ENCODE data around the gene ZFYVE9.

DNA sequence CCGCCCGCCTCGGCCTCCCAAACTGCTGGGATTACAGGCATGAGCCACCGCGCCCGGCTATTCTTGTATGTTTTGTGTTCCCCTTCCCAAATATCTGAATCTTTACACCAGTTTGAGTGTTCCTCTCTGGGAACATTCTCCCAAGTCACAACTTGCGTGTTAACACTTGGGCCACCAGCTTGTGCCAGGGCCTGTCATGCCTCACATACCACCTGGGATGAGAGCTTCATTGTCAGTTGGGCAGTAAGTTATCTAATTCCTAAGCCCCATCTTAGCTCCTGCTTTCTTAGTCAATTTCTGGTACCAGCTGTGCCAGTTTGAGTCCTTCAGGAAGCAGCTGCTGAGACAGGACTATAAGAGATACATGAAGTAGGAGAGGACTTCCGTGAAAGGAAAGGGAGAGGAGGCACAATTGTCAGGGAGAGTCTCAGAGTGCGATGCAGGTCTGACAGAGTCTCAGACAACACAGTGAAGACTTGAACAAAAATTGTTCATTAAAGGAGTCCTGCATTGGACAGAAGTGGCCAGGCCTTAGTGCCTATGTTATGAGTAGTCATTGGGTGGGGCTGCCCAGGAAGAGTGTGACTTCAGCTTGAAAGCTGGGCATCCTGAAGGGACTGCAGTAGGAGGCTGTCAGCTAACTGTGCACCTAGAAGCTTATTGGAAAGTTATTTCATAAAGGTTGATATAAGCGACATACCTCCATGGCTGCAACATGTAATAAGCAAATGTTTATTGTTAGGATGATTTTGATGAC, 17.3 kb downstream of the ZFYVE9 start:
- TF ChIP-seq, protein P1, sequence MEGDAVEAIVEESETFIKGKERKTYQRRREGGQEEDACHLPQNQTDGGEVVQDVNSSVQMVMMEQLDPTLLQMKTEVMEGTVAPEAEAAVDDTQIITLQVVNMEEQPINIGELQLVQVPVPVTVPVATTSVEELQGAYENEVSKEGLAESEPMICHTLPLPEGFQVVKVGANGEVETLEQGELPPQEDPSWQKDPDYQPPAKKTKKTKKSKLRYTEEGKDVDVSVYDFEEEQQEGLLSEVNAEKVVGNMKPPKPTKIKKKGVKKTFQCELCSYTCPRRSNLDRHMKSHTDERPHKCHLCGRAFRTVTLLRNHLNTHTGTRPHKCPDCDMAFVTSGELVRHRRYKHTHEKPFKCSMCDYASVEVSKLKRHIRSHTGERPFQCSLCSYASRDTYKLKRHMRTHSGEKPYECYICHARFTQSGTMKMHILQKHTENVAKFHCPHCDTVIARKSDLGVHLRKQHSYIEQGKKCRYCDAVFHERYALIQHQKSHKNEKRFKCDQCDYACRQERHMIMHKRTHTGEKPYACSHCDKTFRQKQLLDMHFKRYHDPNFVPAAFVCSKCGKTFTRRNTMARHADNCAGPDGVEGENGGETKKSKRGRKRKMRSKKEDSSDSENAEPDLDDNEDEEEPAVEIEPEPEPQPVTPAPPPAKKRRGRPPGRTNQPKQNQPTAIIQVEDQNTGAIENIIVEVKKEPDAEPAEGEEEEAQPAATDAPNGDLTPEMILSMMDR (IDR thresholded peaks at IDR 0.05) = no peak
- TF ChIP-seq POLR2A (IDR thresholded peaks at IDR 0.05) (no peak), POLR2AphosphoS5 (IDR thresholded peaks at IDR 0.05) (no peak)

Data from suprapubic skin (tissue), 4 donors.